Upper lobe of left lung (tissue), 4 donors: ENCODE measurements around the gene OR2F1.

Source experiments
- POLR2AphosphoS5 ChIP-seq, 2 donors: sonication (generic); formaldehyde crosslinking; IDR thresholded peaks; one replicate each; pipeline ENCODE4 v1.5.1; 2017; ENCODE audit warnings: antibody characterized with exemption in 2 of 2
- TF ChIP-seq, protein P1 (sequence below), 6 experiments: fragments of 450-650 bp in 4 of 6; fragments of 200-600 bp in 2 of 6; sonication (generic) in 2 of 6; IDR thresholded peaks; one replicate each; pipeline ENCODE4 v1.5.1; 2016 to 2019; ENCODE audit warnings: antibody characterized with exemption in 6 of 6

DNA sequence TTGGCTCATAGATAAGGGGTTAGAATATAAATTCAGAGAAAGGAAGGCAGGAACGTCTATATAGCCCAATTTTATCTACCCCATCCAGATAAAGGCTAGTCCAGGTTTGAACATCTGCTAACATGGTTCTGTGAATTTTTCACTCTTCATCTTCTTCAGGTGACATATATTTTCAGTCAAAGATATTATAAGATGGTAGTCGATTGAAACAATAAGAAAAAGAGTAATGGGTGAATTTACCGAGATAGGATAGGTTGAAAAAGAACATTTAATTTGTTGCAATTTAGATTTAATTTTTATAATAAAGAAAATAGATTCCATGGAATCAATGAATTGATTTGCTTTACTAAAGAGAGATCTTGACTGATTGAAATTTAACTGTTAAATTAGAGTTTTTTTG lies at the start of gene OR2F1:
- TF ChIP-seq, protein P1, sequence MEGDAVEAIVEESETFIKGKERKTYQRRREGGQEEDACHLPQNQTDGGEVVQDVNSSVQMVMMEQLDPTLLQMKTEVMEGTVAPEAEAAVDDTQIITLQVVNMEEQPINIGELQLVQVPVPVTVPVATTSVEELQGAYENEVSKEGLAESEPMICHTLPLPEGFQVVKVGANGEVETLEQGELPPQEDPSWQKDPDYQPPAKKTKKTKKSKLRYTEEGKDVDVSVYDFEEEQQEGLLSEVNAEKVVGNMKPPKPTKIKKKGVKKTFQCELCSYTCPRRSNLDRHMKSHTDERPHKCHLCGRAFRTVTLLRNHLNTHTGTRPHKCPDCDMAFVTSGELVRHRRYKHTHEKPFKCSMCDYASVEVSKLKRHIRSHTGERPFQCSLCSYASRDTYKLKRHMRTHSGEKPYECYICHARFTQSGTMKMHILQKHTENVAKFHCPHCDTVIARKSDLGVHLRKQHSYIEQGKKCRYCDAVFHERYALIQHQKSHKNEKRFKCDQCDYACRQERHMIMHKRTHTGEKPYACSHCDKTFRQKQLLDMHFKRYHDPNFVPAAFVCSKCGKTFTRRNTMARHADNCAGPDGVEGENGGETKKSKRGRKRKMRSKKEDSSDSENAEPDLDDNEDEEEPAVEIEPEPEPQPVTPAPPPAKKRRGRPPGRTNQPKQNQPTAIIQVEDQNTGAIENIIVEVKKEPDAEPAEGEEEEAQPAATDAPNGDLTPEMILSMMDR (IDR thresholded peaks at IDR 0.05): no peak
- no peak for TF ChIP-seq POLR2AphosphoS5 (IDR thresholded peaks at IDR 0.05)
